A549 (cell line): ENCODE measurements around the gene CD40LG. TPM values are rescaled to one million over a fixed set of nuclear protein-coding genes. Genes with fewer than 3 reads are reported as not detected.

Experiments
- ATAC-seq, 2 experiments: fragments of 200-7000 bp in 1 of 2; fragments of >200 bp in 1 of 2; cut with Nextera tagmentation in 1 of 2; cut with Tn5 transposase in 1 of 2; 3 replicates each; pipeline versions ENCODE4 v1.8.0 to v1.9.1; 2018 to 2020; ENCODE audit warnings: mild to moderate bottlenecking in 1 of 2, moderate library complexity in 1 of 2
- CTCF ChIA-PET: fragments of 300-600 bp; sonication (Branson Sonifier 250); formaldehyde crosslinking; extraction: SDS; loops from one replicate; lab custom pipeline; 2021; ENCODE audit warnings: antibody characterized with exemption, inconsistent platforms; lab: Yijun Ruan, JAX
- POLR2A ChIA-PET: fragments of 350-600 bp; formaldehyde crosslinking; extraction: SDS; loops from one replicate; lab custom pipeline; 2021; ENCODE audit warnings: antibody characterized with exemption, inconsistent platforms; lab: Yijun Ruan, JAX
- DNase-seq, 2 experiments: peaks; one replicate each; pipeline versions ENCODE4 v3.0.0 to v3.0.0-alpha.2; 2011 to 2016; ENCODE audit warnings: low read depth in 1 of 2, low spot score in 1 of 2
- FAIRE-seq: peaks from 2 replicates; lab custom pipeline; 2011; peaks lifted over from hg19 to GRCh38; lab: Jason Lieb, UNC
- H3K27ac ChIP-seq, 2 experiments: fragments of >200 bp; sonication (Bioruptor Twin); formaldehyde crosslinking; 3 replicates each; pipeline ENCODE4 v1.5.1; 2016 to 2017
- H3K4me1 ChIP-seq: fragments of >200 bp; sonication (Bioruptor Twin); formaldehyde crosslinking; 3 replicates; pipeline ENCODE4 v1.6.1; 2016
- H3K4me2 ChIP-seq: fragments of >200 bp; sonication (Bioruptor Twin); formaldehyde crosslinking; 3 replicates; pipeline ENCODE4 v1.6.1; 2016
- H3K4me3 ChIP-seq: fragments of >200 bp; sonication (Bioruptor Twin); formaldehyde crosslinking; 3 replicates; pipeline ENCODE4 v1.5.1; 2016
- H3K9me3 ChIP-seq: fragments of >200 bp; sonication (Bioruptor Twin); formaldehyde crosslinking; 3 replicates; pipeline ENCODE4 v1.6.1; 2016
- ATOH8 ChIP-seq: fragments of 250-450 bp; sonication (Bioruptor Pico); IDR thresholded peaks from 2 replicates; pipeline ENCODE4 v1.5.0; 2020; ENCODE audit warnings: low read depth, mild to moderate bottlenecking, moderate library complexity
- BCL3 ChIP-seq: fragments of >200 bp; sonication (Bioruptor Twin); formaldehyde crosslinking; IDR thresholded peaks from 3 replicates; pipeline ENCODE4 v1.6.1; 2016
- BHLHE40 ChIP-seq: IDR thresholded peaks from 2 replicates; pipeline ENCODE4 v1.6.1; 2012; ENCODE audit warnings: low read depth, low read length, inconsistent platforms
- CBX2 ChIP-seq: fragments of 200-600 bp; sonication (generic); IDR thresholded peaks from 2 replicates; pipeline ENCODE4 v1.6.1; 2016; ENCODE audit warnings: low read depth, mild to moderate bottlenecking, borderline replicate concordance
- CBX8 ChIP-seq: fragments of 200-600 bp; sonication (generic); IDR thresholded peaks from 2 replicates; pipeline ENCODE4 v1.6.1; 2016
- CHD2 ChIP-seq: fragments of 150-350 bp; IDR thresholded peaks from 2 replicates; pipeline ENCODE4 v1.6.1; 2014; ENCODE audit warnings: low read length; ENCODE audit not compliant: partially characterized antibody
- CHD4 ChIP-seq: fragments of 200-600 bp; sonication (generic); IDR thresholded peaks from 2 replicates; pipeline ENCODE4 v1.6.1; 2016; ENCODE audit warnings: antibody characterized with exemption, mild to moderate bottlenecking, borderline replicate concordance
- E2F6 ChIP-seq: IDR thresholded peaks from 2 replicates; pipeline ENCODE4 v1.6.1; 2012; ENCODE audit warnings: low read depth, borderline replicate concordance
- EP300 ChIP-seq, 2 experiments: fragments of >200 bp; sonication (Bioruptor Twin); formaldehyde crosslinking; IDR thresholded peaks; 2 replicates in 1 of 2; 3 replicates in 1 of 2; pipeline ENCODE4 v1.6.1; 2016 to 2017
- ESRRA ChIP-seq: fragments of 150-350 bp; IDR thresholded peaks from 2 replicates; pipeline ENCODE4 v1.6.1; 2014; ENCODE audit warnings: mild to moderate bottlenecking, low read length, borderline replicate concordance
- FOSB ChIP-seq: fragments of 250-450 bp; sonication (Bioruptor Pico); IDR thresholded peaks from 2 replicates; pipeline ENCODE4 v1.5.0; 2020; ENCODE audit warnings: mild to moderate bottlenecking, moderate library complexity
- GATA3 ChIP-seq: IDR thresholded peaks from 2 replicates; pipeline ENCODE4 v1.6.1; 2012; ENCODE audit warnings: borderline replicate concordance
- HMGXB4 ChIP-seq: fragments of 250-450 bp; sonication (Bioruptor Pico); IDR thresholded peaks from 2 replicates; pipeline ENCODE4 v1.5.0; 2021; ENCODE audit warnings: mild to moderate bottlenecking, moderate library complexity, borderline replicate concordance
- HOXA7 ChIP-seq: fragments of 250-450 bp; sonication (Bioruptor Pico); IDR thresholded peaks from 2 replicates; pipeline ENCODE4 v1.5.0; 2020; ENCODE audit warnings: mild to moderate bottlenecking, moderate library complexity
- JUN ChIP-seq, 2 experiments: fragments of >200 bp; sonication (Bioruptor Twin); formaldehyde crosslinking; IDR thresholded peaks; 2 replicates in 1 of 2; 3 replicates in 1 of 2; pipeline ENCODE4 v1.6.1; 2016 to 2017
- JUNB ChIP-seq: fragments of >200 bp; sonication (Bioruptor Twin); formaldehyde crosslinking; IDR thresholded peaks from 2 replicates; pipeline ENCODE4 v1.6.1; 2016
- MAFK ChIP-seq: fragments of 450-650 bp; IDR thresholded peaks from 2 replicates; pipeline ENCODE4 v1.6.1; 2014; ENCODE audit not compliant: partially characterized antibody
- MYC ChIP-seq: IDR thresholded peaks from 2 replicates; pipeline ENCODE4 v1.6.1; 2012; ENCODE audit warnings: mild to moderate bottlenecking, inconsistent platforms, low read length, improper control_type of control experiment, borderline replicate concordance
- NFE2L2 ChIP-seq: fragments of 150-350 bp; conservative IDR thresholded peaks from 2 replicates; pipeline ENCODE4 v1.6.1; 2014; ENCODE audit warnings: low read length
- NPAS2 ChIP-seq: fragments of 250-450 bp; sonication (Bioruptor Pico); IDR thresholded peaks from 2 replicates; pipeline ENCODE4 v1.8.0; 2022; ENCODE audit warnings: mild to moderate bottlenecking, moderate library complexity, borderline replicate concordance
- PHF8 ChIP-seq: fragments of 200-600 bp; sonication (generic); IDR thresholded peaks from 2 replicates; pipeline ENCODE4 v1.6.1; 2016; ENCODE audit warnings: low read depth, mild to moderate bottlenecking, antibody characterized with exemption, moderate library complexity, borderline replicate concordance
- POLR2A ChIP-seq: IDR thresholded peaks from 2 replicates; pipeline ENCODE4 v1.6.1; 2012; ENCODE audit warnings: mild to moderate bottlenecking, low read length
- RAD21 ChIP-seq, 2 experiments: fragments of >200 bp in 1 of 2; sonication (Bioruptor Twin) in 1 of 2; formaldehyde crosslinking in 1 of 2; IDR thresholded peaks in 1 of 2; conservative IDR thresholded peaks in 1 of 2; 2 replicates in 1 of 2; 3 replicates in 1 of 2; pipeline ENCODE4 v1.6.1; 2012 to 2018; ENCODE audit warnings: inconsistent platforms in 1 of 2
- RARB ChIP-seq: fragments of 250-450 bp; sonication (Bioruptor Pico); IDR thresholded peaks from 2 replicates; pipeline ENCODE4 v1.8.0; 2021; ENCODE audit warnings: mild to moderate bottlenecking, moderate library complexity
- RFX5 ChIP-seq: fragments of 450-650 bp; IDR thresholded peaks from 2 replicates; pipeline ENCODE4 v1.7.1; 2014; ENCODE audit warnings: antibody characterized with exemption, mild to moderate bottlenecking, moderate library complexity
- SMC3 ChIP-seq: fragments of >200 bp; sonication (Bioruptor Twin); formaldehyde crosslinking; IDR thresholded peaks from 3 replicates; pipeline ENCODE4 v1.6.1; 2018; ENCODE audit warnings: inconsistent platforms
- TP53 ChIP-seq: fragments of 250-450 bp; sonication (Bioruptor Pico); IDR thresholded peaks from 2 replicates; pipeline ENCODE4 v1.5.0; 2021; ENCODE audit warnings: mild to moderate bottlenecking, moderate library complexity
- ZC3H11A ChIP-seq: fragments of 450-650 bp; IDR thresholded peaks from 2 replicates; pipeline ENCODE4 v1.6.1; 2014; ENCODE audit warnings: antibody characterized with exemption, mild to moderate bottlenecking
- ZFP36 ChIP-seq: fragments of 450-650 bp; IDR thresholded peaks from 2 replicates; pipeline ENCODE4 v1.6.1; 2014; ENCODE audit warnings: borderline replicate concordance; ENCODE audit not compliant: partially characterized antibody
- WGBS: methylation state at CpG from one replicate; pipeline ENCODE4 v1.1.6; 2017; ENCODE audit errors: missing lambda C conversion rate; 5-methylcytosine and 5-hydroxymethylcytosine counted together
- polyA plus RNA-seq, 4 experiments: library from polyadenylated mRNA; depleted of rRNA in 3 of 4; stranded (reverse); fragments of >200 nt; fragmentation: RNase III in 1 of 4; extraction: RNeasy Plus Mini Kit Qiagen cat#74134 plus additional on column Dnase treatment in 1 of 4; gene quantifications; 2 replicates in 3 of 4; 3 replicates in 1 of 4; pipeline ENCODE4 v1.2.3, GENCODE V29; 2011 to 2017

The CD40LG gene
- polyA plus RNA-seq, 2 of the 4 experiments (the other 2 are of a cell fraction): not detected

GRCh38 chrX:136622568-136622967 lies 25.4 kb upstream of the CD40LG start:
- no peak overlapping the region for H3K27ac ChIP-seq
- 72% methylated on average over 4 of the region's 4 CpGs for WGBS
- TF ChIP-seq ATOH8 (CRISPR knock-in tag) (no peak), CBX8 (no peak), SMC3 (no peak), ZC3H11A (no peak)
- H3K4me1 ChIP-seq: no peaks in the 10 kb centered on the region
- H3K4me2 ChIP-seq: no peak overlapping the region
- CTCF ChIA-PET: no interaction called here
- no peak for DNase-seq
- peak; percentile 63 for FAIRE-seq
- no peak overlapping the region for H3K4me3 ChIP-seq
- ATAC-seq: no peak
- H3K9me3 ChIP-seq: no peaks in the 10 kb centered on the region
- POLR2A ChIA-PET: no interaction called here

- DNase-seq: no peak
- H3K9me3 ChIP-seq: no peaks in the 10 kb centered on the region
- TF ChIP-seq JUNB (no peak), CHD2 (no peak), CHD4 (no peak), E2F6 (no peak), EP300 (IDR thresholded peaks at IDR 0.05) (no peak), HMGXB4 (CRISPR knock-in tag) (no peak), BCL3 (no peak), MAFK (no peak), RAD21 (conservative IDR thresholded peaks at IDR 0.05 in 1 of 2, IDR thresholded peaks at IDR 0.05 in 1 of 2) (no peak), CBX2 (no peak), FOSB (no peak), RFX5 (no peak)
- FAIRE-seq: no peak
- no peak overlapping the region for H3K4me2 ChIP-seq
- H3K4me3 ChIP-seq: no peak overlapping the region
- ChIA-PET CTCF (no interaction called here), POLR2A (no interaction called here)
- H3K27ac ChIP-seq: no peak overlapping the region
- 0% methylated on average over 1 of the region's 1 CpG for WGBS
- no peak for ATAC-seq
- H3K4me1 ChIP-seq: no peaks in the 10 kb centered on the region
These were observed 24.6 kb upstream of the CD40LG start for GRCh38 chrX:136623396-136623795.

GRCh38 chrX:136625246-136625645 lies 22.7 kb upstream of the CD40LG start:
- Histone ChIP-seq H3K4me3 (no peak overlapping the region), H3K4me1 (no peaks in the 10 kb centered on the region), H3K27ac (no peak overlapping the region), H3K9me3 (no peaks in the 10 kb centered on the region), H3K4me2 (no peak overlapping the region)
- ATAC-seq (no peak), FAIRE-seq (no peak), DNase-seq (no peak)
- CTCF ChIA-PET: no interaction called here
- POLR2A ChIA-PET: no interaction called here
- TF ChIP-seq ZC3H11A: no peak
- no peak for TF ChIP-seq BHLHE40
- no peak for TF ChIP-seq ZFP36
- TF ChIP-seq GATA3: no peak
- no peak for TF ChIP-seq CHD4
- no peak for TF ChIP-seq EP300 (IDR thresholded peaks at IDR 0.05)
- no peak for TF ChIP-seq JUN (IDR thresholded peaks at IDR 0.05)
- TF ChIP-seq PHF8: no peak
- no peak for TF ChIP-seq MYC
- TF ChIP-seq NPAS2: no peak
- TF ChIP-seq POLR2A: no peak
- no peak for TF ChIP-seq ESRRA
- TF ChIP-seq HOXA7 (CRISPR knock-in tag): no peak
- TF ChIP-seq NFE2L2: no peak
- no peak for TF ChIP-seq RARB (CRISPR knock-in tag)
- TF ChIP-seq TP53 (CRISPR knock-in tag): no peak
- WGBS: 42% methylated on average over 2 of the region's 2 CpGs
